AG09319 (cell line): ENCODE results near the gene TXNDC16.

Source experiments
- DNase-seq: peaks from one replicate; pipeline ENCODE4 v3.0.0-alpha.2; 2010; ENCODE audit warnings: low read depth; ENCODE audit errors: extremely low read depth
- CTCF ChIP-seq: IDR thresholded peaks from 2 replicates; pipeline ENCODE4 v1.5.1; 2011; ENCODE audit warnings: low read depth, mild to moderate bottlenecking, inconsistent platforms, low read length, moderate library complexity

The TXNDC16 gene

GRCh38 chr14:52430474-52430873 is 121.8 kb downstream of the TXNDC16 start:
- no peak for TF ChIP-seq CTCF
- DNase-seq: no peak

GRCh38 chr14:52429451-52429850 is 122.9 kb downstream of the TXNDC16 start:
- DNase-seq: no peak
- no peak for TF ChIP-seq CTCF

- DNase-seq: no peak
- no peak for TF ChIP-seq CTCF
These were observed 124.8 kb downstream of the TXNDC16 start for GRCh38 chr14:52427460-52427859.

- TF ChIP-seq CTCF: no peak; the same call in 1 of the 2 replicates
- no peak for DNase-seq
These were observed 129.5 kb downstream of the TXNDC16 start for GRCh38 chr14:52422650-52423356.

- no peak for DNase-seq
- TF ChIP-seq CTCF: no peak
These were observed 135.2 kb downstream of the TXNDC16 start for GRCh38 chr14:52417139-52417538.

- TF ChIP-seq CTCF: no peak
- DNase-seq: no peak
These were observed 138.4 kb downstream of the TXNDC16 start for GRCh38 chr14:52413729-52414408.

GRCh38 chr14:52412426-52412825 is 139.9 kb downstream of the TXNDC16 start:
- DNase-seq: no peak
- no peak for TF ChIP-seq CTCF
